GM18511 (cell line): ENCODE measurements around the gene C19orf67.

ENCODE experiments used
- ATAC-seq: cut with Tn5 transposase; IDR thresholded peaks from one replicate; pipeline ENCODE4 v1.9.1; 2021; ENCODE audit warnings: mild to moderate bottlenecking, moderate library complexity; ENCODE audit not compliant: unreplicated experiment

The C19orf67 gene

DNA sequence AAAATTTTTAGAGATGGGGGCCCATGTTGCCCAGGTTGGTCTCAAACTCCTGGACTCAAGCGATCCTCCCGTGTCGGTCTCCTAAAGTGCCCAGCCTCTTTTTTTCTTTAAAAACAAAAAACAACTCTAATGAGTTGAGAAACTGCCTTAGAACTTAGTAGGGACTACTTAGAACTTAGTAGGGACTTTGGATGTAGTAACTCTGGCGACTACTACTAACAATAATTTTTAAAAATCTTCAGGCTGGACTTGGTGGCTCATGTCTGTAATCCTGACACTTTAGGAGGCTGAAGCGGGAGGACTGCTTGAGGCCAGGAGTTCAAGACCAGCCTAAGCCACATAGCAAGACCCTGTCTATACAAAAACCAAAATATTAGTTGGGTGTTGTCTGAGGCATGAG is 515 bp upstream of the C19orf67 start:
- no peak for ATAC-seq

DNA sequence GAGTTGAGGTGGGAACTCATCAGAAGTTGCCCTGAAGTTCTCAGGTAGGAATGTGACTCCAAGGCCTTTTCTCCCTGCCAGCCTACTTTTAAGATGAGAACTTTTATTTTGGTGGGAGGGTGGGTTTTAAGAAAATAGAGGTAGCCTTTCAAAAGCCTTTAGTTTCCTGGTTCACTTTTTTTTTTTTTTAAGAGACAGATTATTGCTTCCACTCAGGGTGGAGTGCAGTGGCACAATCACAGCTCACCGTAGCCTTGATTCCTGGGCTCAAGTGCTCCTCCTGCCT is 3.0 kb downstream of the C19orf67 start:
- ATAC-seq, result no peak

- peak; percentile 24 for ATAC-seq
Measured at GRCh38 chr19:14081797-14082674, 3.5 kb downstream of the C19orf67 start.

DNA sequence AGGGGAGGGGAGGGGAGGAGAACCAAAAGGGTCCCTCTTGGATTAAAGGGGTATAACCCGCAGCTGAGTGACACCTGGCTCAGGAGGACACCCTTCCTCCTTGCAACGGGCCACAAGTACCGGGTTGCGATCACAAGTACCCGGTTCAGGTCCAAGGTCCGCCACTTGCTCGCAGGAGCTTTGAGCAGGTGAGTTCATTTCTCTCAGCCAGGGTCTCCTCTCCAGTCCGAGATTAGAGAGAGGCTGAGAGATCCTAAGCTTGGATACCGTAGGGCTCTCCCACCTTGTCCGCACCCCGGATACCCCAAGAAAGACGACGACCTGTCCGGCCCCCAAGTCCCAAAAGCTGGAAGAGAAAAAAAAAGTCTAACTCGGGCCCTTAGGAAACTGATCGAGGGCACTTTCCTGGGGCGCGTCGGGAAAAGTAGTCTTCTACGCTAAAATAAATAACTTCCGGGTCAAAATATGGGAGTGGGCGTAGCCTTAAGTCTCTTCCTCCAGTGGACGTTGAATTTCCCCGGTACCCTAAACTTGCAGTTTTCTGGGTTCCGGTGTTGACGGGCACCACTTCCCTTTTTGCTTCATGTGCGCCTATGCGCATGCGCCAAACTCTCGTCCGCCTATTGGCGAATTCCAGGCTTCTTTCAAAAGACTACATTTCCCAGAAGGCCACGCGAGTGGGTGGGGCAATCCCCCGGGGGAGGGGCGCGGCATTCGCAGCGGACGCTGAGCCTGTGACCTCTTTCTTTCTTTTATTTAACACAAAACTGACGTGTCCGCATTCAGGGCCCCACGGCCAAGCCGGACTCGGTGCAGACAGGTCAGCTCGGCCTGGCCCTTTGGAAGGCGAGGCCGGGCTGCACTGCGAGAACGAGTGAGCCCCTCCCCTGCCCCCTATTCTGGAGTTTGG is 4.4 kb downstream of the C19orf67 start:
- peak; percentile 88 for ATAC-seq

- no peak for ATAC-seq
Measured at GRCh38 chr19:14078411-14078810, 7.2 kb downstream of the C19orf67 start.

GRCh38 chr19:14073925-14074838 is 11.4 kb downstream of the C19orf67 start:
- ATAC-seq, result no peak

GRCh38 chr19:14073261-14073924 is 12.2 kb downstream of the C19orf67 start:
- ATAC-seq, result peak; percentile 54

DNA sequence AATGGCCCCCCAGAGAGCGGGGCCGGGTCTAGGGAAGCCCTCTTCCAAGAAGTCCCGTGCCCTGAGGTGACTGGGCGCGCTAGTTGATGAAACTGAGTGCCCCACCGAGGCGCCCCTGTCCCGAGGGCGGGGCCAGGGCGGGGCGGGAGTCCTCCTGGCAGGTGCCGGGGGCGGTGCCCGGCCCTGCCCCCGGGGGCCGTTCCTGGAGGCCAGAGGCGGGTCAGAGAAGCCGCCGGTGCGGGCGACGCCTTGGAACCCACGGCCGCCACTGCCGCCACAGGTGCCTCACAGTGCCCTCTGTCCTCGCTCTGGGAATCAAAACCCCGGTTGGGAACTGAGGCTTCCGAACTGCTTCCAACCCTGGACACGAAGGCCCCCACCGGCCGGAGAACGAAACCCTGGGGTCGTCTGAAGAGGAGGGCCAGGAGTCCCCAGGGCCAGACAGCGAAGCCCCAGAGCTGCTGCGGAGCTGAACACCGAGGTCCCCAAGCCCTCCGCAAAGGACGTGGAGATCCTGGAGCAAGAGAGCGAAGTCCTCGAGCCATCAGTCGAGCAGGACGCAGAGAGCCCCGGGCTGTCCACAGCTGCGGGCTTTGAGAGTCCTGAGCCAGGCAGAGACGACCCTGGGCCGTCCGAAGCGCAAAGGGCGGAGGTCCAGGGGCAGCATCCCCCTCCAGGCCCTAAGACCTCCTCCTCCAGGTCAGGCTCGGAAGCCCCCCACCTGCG is 12.9 kb downstream of the C19orf67 start, which contains the start of gene MISP3:
Gene MISP3, plus strand, starts transcription at position 252 of the 726 bp plus-strand sequence. CDS start 524 bp downstream, outside the sequence.
- peak; percentile 5 for ATAC-seq

- no peak for ATAC-seq
Measured at GRCh38 chr19:14070268-14071050, 15.1 kb downstream of the C19orf67 start.

DNA sequence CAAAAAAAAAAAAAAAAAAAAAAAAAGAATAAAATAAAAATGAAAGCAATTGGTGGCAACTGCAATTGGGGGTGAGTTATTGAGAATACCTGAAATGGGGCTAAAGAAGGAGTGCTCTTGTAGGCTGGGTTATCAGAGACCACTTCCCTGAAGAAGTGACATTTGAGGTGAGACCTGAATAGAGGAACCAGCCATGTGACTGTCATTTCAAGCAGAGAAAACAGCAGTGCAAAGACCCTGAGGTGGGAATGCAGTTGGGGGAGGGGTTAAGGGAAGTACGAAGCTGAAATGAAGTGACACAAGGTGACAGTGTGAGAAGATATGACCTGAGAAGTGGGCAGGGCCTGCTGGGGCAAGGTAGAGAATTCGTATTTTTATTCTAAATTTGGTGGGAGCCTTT is 19.4 kb downstream of the C19orf67 start:
- ATAC-seq, result no peak

- no peak for ATAC-seq
Measured at GRCh38 chr19:14063105-14063504, 22.5 kb downstream of the C19orf67 start.

DNA sequence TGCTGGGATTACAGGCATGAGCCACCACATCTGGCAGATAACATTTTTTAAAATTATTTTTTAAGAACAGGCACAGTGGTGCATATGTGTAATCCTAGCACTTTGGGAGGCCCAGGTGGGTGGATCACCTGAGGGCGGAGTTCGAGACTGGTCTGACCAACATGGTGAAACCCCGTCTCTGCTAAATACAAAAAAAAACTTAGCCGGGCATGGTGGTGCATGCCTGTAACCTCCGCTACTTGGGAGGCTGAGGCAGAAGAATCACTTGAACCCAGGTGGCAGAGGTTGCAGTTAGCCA is 23.1 kb downstream of the C19orf67 start:
- ATAC-seq, result no peak

DNA sequence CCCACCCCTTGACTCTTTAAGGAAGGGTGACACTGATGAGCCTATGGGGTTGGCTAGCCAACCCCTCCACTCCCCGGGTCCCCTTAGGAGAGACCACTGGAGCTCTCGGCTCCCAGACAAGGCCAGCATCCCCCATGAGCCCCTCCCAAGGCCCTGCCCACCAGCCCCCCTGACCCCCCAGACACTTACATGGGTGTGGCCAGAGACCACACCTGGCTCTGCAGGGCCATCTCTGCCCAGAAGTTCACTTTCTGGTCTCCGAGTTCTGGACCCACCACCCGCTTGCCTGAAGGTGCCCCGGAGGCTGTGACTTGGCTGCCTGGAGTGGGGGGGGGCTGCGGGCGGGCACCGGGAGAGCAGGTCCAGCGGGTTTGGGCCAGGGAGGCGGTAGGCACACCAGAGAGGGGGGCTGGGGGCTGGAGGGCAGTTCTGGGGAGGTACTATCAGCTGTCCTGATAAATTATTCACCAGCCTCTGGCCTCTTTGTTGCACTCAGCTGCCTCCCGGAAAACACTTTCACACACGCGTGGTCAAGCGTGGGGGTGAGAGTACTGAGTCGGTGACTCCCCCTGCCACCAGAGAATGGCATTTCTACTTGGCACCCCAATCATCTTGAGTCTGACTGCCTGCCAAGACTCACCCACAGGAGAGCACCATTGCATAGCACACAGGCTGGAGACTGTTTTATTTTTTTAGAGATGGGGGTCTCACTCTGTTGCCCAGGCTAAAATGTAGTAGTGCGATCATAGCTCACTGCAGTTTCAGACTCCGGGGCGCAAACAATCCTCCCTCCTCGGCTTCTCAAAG is 23.6 kb downstream of the C19orf67 start, which contains the start of gene PALM3:
Gene PALM3, minus strand, starts transcription at position 326 of the 807 bp plus-strand sequence. Its CDS starts 96 bp downstream, at position 230.
- ATAC-seq, result no peak

- no peak for ATAC-seq
Measured at GRCh38 chr19:14061081-14061749, 24.4 kb downstream of the C19orf67 start.

GRCh38 chr19:14059652-14060155 is 25.9 kb downstream of the C19orf67 start:
- no peak for ATAC-seq

DNA sequence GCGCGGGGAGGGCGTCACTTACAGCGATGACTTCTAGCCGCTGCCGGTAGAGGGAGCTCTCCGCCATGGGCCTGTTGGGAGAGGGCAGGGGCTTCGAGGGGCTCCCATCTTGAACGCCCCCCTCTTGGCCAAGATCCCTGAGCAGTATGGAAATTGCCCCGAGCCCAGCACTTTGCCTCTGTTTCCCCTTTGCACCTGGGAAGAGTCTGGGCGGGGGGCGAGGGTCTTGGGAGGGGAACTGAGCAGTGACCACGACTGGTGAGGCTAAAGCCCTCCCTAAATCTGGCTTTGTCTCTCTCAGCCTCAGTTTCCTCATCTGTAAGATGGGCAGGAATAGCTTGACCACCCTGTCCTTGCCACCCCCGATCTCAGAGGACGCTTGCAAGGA is 26.5 kb downstream of the C19orf67 start:
- ATAC-seq, result no peak
